ENCODE results near the gene WNT9B. TPM values are rescaled to one million over a fixed set of nuclear protein-coding genes. Genes with fewer than 3 reads are reported as not detected.

WNT9B gene
- total RNA-seq, 1 experiment from 2014 or later, result not detected

- intact Hi-C loops (cut with micrococcal nuclease; ENCODE audit: unreplicated experiment), result no loop called here
- no peak overlapping the region for H3K4me3 ChIP-seq (ENCODE audit: low read depth, low read length, poor library complexity, severe bottlenecking)
- TF ChIP-seq, protein P1, sequence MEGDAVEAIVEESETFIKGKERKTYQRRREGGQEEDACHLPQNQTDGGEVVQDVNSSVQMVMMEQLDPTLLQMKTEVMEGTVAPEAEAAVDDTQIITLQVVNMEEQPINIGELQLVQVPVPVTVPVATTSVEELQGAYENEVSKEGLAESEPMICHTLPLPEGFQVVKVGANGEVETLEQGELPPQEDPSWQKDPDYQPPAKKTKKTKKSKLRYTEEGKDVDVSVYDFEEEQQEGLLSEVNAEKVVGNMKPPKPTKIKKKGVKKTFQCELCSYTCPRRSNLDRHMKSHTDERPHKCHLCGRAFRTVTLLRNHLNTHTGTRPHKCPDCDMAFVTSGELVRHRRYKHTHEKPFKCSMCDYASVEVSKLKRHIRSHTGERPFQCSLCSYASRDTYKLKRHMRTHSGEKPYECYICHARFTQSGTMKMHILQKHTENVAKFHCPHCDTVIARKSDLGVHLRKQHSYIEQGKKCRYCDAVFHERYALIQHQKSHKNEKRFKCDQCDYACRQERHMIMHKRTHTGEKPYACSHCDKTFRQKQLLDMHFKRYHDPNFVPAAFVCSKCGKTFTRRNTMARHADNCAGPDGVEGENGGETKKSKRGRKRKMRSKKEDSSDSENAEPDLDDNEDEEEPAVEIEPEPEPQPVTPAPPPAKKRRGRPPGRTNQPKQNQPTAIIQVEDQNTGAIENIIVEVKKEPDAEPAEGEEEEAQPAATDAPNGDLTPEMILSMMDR (conservative IDR thresholded peaks at IDR 0.05; ENCODE audit: low read depth, low read length), result no peak
- TF ChIP-seq EZH2 (IDR thresholded peaks at IDR 0.05; ENCODE audit: borderline replicate concordance, low read depth, low read length, poor library complexity, severe bottlenecking), result no peak
- H3K9me3 ChIP-seq (ENCODE audit: low read depth, low read length, poor library complexity, severe bottlenecking), result no peaks in the 10 kb centered on the region
- H3K27me3 ChIP-seq (replicated peaks; ENCODE audit: insufficient read depth, low read depth, low read length, poor library complexity), result no peaks in the 10 kb centered on the region
- H3K36me3 ChIP-seq (ENCODE audit: insufficient read depth, low read length, poor library complexity, severe bottlenecking), result no peaks in the 10 kb centered on the region
- BruUV-seq (replicated peaks), result no TSS peak
- no peak for DNase-seq (ENCODE audit: low spot score)
- no peaks in the 10 kb centered on the region for H3K4me1 ChIP-seq (ENCODE audit: insufficient read depth, low read length, poor library complexity, severe bottlenecking)
- POLR2A ChIA-PET (ENCODE audit: low non-redundant PET), result no interaction called here
- CTCF ChIA-PET, result no interaction called here
- H3K27ac ChIP-seq (ENCODE audit: low read depth, low read length, poor library complexity, severe bottlenecking), result no peak overlapping the region
Measured at GRCh38 chr17:46868689-46869187, 17.4 kb downstream of the WNT9B start.

- no TSS peak for BruUV-seq (replicated peaks)
- TF ChIP-seq, protein P1 (conservative IDR thresholded peaks at IDR 0.05; ENCODE audit: low read depth, low read length), result no peak
- TF ChIP-seq EZH2 (IDR thresholded peaks at IDR 0.05; ENCODE audit: borderline replicate concordance, low read depth, low read length, poor library complexity, severe bottlenecking), result no peak
- Histone ChIP-seq H3K9me3 (ENCODE audit: low read depth, low read length, poor library complexity, severe bottlenecking) (no peaks in the 10 kb centered on the region), H3K4me1 (ENCODE audit: insufficient read depth, low read length, poor library complexity, severe bottlenecking) (no peaks in the 10 kb centered on the region), H3K36me3 (ENCODE audit: insufficient read depth, low read length, poor library complexity, severe bottlenecking) (no peaks in the 10 kb centered on the region), H3K4me3 (ENCODE audit: low read depth, low read length, poor library complexity, severe bottlenecking) (no peak overlapping the region), H3K27me3 (replicated peaks; ENCODE audit: insufficient read depth, low read depth, low read length, poor library complexity) (no peaks in the 10 kb centered on the region), H3K27ac (ENCODE audit: low read depth, low read length, poor library complexity, severe bottlenecking) (no peak overlapping the region)
- ChIA-PET POLR2A (ENCODE audit: low non-redundant PET) (no interaction called here), CTCF (no interaction called here)
- no peak for DNase-seq (ENCODE audit: low spot score)
- intact Hi-C loops (cut with micrococcal nuclease; ENCODE audit: unreplicated experiment), result no loop called here
Measured at GRCh38 chr17:46869296-46869695, 17.9 kb downstream of the WNT9B start.

DNA sequence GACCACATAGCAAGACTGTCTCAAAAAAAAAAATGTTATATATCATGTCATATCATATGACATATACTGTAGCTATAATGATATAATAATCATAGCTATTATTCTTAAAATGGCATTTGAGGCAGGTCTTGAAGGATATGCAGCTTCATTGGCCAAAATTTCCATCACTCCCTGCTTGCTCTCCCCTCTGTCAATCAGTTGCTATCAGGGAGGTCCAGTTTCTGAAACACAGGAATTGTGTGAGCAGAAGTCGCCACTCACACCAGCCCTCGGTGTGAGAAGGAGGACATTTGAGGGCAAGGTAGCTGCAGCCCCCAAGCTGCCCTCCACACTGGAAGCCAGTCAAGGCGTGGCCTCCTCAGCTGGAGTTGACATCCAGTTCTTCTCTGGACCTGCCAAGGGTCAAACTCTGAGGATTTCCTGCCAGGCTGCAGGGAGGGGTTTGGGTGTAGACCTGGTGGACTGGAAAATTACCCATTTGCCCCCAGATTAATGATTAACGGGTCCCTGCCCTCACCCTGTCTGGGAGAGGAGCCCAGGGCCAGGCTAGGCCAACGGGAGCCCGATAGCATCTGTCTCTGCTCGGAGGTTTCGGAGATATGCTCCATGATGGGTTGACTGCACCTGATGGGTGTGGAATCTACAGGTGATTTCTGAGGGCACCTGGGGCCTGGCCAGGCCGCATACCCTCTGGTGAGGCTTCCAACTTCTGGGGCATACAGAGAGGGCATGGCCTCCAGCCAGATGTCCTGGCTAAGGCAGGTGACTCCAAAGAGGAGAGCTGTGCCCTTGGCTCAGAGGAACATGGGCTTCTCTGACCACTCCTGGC, 18.8 kb downstream of the WNT9B start:
- H3K4me3 ChIP-seq (ENCODE audit: low read depth, low read length, poor library complexity, severe bottlenecking), result no peak overlapping the region
- no peaks in the 10 kb centered on the region for H3K27me3 ChIP-seq (replicated peaks; ENCODE audit: insufficient read depth, low read depth, low read length, poor library complexity)
- TF ChIP-seq EZH2 (IDR thresholded peaks at IDR 0.05; ENCODE audit: borderline replicate concordance, low read depth, low read length, poor library complexity, severe bottlenecking), result no peak
- TF ChIP-seq, protein P1 (conservative IDR thresholded peaks at IDR 0.05; ENCODE audit: low read depth, low read length), result no peak
- intact Hi-C loops (cut with micrococcal nuclease; ENCODE audit: unreplicated experiment), result no loop called here
- H3K4me1 ChIP-seq (ENCODE audit: insufficient read depth, low read length, poor library complexity, severe bottlenecking), result no peaks in the 10 kb centered on the region
- no TSS peak for BruUV-seq (replicated peaks)
- ChIA-PET CTCF (no interaction called here), POLR2A (ENCODE audit: low non-redundant PET) (no interaction called here)
- H3K9me3 ChIP-seq (ENCODE audit: low read depth, low read length, poor library complexity, severe bottlenecking), result no peaks in the 10 kb centered on the region
- no peak overlapping the region for H3K27ac ChIP-seq (ENCODE audit: low read depth, low read length, poor library complexity, severe bottlenecking)
- no peaks in the 10 kb centered on the region for H3K36me3 ChIP-seq (ENCODE audit: insufficient read depth, low read length, poor library complexity, severe bottlenecking)
- DNase-seq (ENCODE audit: low spot score), result no peak

All from A673 (cell line).